Measurements from ENCODE around the gene NF1. TPM values are rescaled to one million over a fixed set of nuclear protein-coding genes. Genes with fewer than 3 reads are reported as not detected.

NF1 gene
- total RNA-seq, 4 donors from 2014 or later = 23.6 to 47.3 (median 32.0) TPM

DNA sequence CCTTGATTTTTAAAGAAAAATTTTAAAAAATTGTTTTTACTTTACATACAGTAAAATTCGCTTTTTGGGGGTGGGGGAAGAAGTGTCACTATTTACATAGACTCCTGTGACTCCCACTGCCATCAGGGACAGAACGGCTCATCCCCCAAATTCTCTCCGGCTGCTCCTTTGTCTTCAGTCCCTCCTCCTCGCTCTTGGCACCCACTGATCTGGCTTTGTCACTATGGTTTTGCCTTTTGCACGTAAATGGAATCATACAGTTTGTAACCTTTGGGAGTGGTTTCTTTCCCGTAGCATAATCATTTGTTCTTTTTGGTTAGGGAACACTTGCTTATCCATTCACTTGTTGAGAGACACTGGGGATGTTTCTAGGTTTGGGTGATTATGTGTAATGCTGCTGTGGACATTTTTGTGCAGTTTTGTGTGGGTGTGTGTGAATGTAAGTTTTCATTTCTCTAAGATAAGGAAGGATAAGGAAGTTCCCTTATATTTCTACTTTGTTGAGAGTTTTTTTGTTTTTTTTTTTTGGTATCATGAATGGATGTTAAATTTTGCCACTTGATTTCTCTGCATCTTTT is 324.1 kb downstream of the NF1 start:
- no peak for TF ChIP-seq POLR2A (IDR thresholded peaks at IDR 0.05)
- TF ChIP-seq, protein P1, sequence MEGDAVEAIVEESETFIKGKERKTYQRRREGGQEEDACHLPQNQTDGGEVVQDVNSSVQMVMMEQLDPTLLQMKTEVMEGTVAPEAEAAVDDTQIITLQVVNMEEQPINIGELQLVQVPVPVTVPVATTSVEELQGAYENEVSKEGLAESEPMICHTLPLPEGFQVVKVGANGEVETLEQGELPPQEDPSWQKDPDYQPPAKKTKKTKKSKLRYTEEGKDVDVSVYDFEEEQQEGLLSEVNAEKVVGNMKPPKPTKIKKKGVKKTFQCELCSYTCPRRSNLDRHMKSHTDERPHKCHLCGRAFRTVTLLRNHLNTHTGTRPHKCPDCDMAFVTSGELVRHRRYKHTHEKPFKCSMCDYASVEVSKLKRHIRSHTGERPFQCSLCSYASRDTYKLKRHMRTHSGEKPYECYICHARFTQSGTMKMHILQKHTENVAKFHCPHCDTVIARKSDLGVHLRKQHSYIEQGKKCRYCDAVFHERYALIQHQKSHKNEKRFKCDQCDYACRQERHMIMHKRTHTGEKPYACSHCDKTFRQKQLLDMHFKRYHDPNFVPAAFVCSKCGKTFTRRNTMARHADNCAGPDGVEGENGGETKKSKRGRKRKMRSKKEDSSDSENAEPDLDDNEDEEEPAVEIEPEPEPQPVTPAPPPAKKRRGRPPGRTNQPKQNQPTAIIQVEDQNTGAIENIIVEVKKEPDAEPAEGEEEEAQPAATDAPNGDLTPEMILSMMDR (IDR thresholded peaks at IDR 0.05 in 4 of 5, conservative IDR thresholded peaks at IDR 0.05 in 1 of 5) = no peak
- ATAC-seq (no peak), DNase-seq (no peak)
- intact Hi-C loops (cut with DNase I; ENCODE audit: low total_unique reads) = no loop called here
- H3K4me1 ChIP-seq = peaks cover 4 to 5% of the 10 kb centered on the region in 2 donors
- no peak overlapping the region for H3K4me3 ChIP-seq
- in situ Hi-C loops (cut with MboI; ENCODE audit: low sequenced_read_pairs in 4 of 4) = no loop called here
- H3K27me3 ChIP-seq = no peaks in the 10 kb centered on the region
- no peaks in the 10 kb centered on the region for H3K9me3 ChIP-seq
- no peak overlapping the region for H3K27ac ChIP-seq
- H3K36me3 ChIP-seq = no peaks in the 10 kb centered on the region

DNA sequence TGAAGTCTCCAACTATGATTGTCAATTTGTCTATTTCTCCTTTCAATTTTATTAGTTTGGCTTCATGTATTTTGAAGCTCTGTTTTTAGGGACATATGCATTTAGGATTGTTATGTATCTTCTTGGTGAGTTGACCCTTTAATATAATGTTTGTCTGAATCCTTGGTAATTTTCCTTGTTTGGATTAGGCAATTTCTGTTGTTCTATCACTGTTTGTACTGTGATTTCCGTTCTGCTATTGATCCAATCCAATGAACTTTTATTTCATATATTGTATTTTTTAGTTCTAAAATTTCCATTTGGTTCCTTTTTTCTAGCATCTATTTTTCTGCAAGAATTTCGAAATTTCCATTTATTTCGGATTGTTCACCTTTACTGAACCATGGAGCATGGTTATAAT is 327.7 kb downstream of the NF1 start:
- in situ Hi-C loops (cut with MboI; ENCODE audit: low sequenced_read_pairs in 4 of 4) (no loop called here), intact Hi-C loops (cut with DNase I; ENCODE audit: low total_unique reads) (no loop called here)

DNA sequence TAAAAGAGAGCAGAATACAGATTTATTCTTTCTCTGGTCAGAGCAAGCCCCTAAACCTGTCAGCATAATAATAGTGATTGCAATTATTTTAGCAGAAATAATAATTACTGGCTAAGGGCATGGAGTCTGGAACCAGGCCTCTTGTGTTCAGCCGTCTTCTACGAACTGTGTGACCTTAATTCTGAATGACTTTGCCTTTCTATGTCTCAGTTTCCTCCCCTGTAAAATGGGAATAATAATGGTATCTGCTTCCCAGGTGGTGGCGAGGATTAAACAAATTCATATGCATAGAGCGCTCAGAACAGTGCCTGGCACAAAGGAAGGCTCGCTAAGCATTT is 330.1 kb downstream of the NF1 start:
- ATAC-seq (no peak), DNase-seq (no peak)
- no peaks in the 10 kb centered on the region for H3K4me1 ChIP-seq
- in situ Hi-C loops (cut with MboI; ENCODE audit: low sequenced_read_pairs in 4 of 4) = loop anchor here (25.0 kb wide), 2 partner anchors 412 to 437 kb away; partner anchors contain the start of gene COPRS (in 1 of the 4)
- H3K4me3 ChIP-seq = no peak overlapping the region
- H3K36me3 ChIP-seq = no peaks in the 10 kb centered on the region
- H3K27me3 ChIP-seq = peaks cover 0 to 2% (median 0%) of the 10 kb centered on the region in 3 donors
- no peak overlapping the region for H3K27ac ChIP-seq
- no peaks in the 10 kb centered on the region for H3K9me3 ChIP-seq
- TF ChIP-seq, protein P1 (IDR thresholded peaks at IDR 0.05 in 4 of 5, conservative IDR thresholded peaks at IDR 0.05 in 1 of 5) = no peak
- TF ChIP-seq POLR2A (IDR thresholded peaks at IDR 0.05) = no peak
- intact Hi-C loops (cut with DNase I; ENCODE audit: low total_unique reads) = no loop called here

More for the DNA sequence above, 327.7 kb downstream of the NF1 start:
- Histone ChIP-seq H3K4me3 (no peak overlapping the region), H3K27ac (no peak overlapping the region), H3K4me1 (no peaks in the 10 kb centered on the region), H3K9me3 (no peaks in the 10 kb centered on the region), H3K27me3 (no peaks in the 10 kb centered on the region), H3K36me3 (no peaks in the 10 kb centered on the region)
- ATAC-seq (no peak), DNase-seq (no peak)
- TF ChIP-seq, protein P1 (IDR thresholded peaks at IDR 0.05 in 4 of 5, conservative IDR thresholded peaks at IDR 0.05 in 1 of 5) = no peak
- no peak for TF ChIP-seq POLR2A (IDR thresholded peaks at IDR 0.05)

- H3K36me3 ChIP-seq = no peaks in the 10 kb centered on the region
- no peak for DNase-seq
- intact Hi-C loops (cut with DNase I; ENCODE audit: low total_unique reads) = no loop called here
Measured at GRCh38 chr17:31425282-31426040, 330.7 kb downstream of the NF1 start.

More at GRCh38 chr17:31425282-31426040, 330.7 kb downstream of the NF1 start:
- no peaks in the 10 kb centered on the region for H3K9me3 ChIP-seq
- no peak overlapping the region for H3K4me3 ChIP-seq
- H3K27ac ChIP-seq = no peak overlapping the region
- TF ChIP-seq POLR2A (IDR thresholded peaks at IDR 0.05) = no peak
- TF ChIP-seq, protein P1 (IDR thresholded peaks at IDR 0.05 in 4 of 5, conservative IDR thresholded peaks at IDR 0.05 in 1 of 5) = no peak
- H3K27me3 ChIP-seq = peaks cover 0 to 4% (median 0%) of the 10 kb centered on the region in 3 donors
- no peaks in the 10 kb centered on the region for H3K4me1 ChIP-seq
- ATAC-seq = no peak
- in situ Hi-C loops (cut with MboI; ENCODE audit: low sequenced_read_pairs in 4 of 4) = loop anchor here (25.0 kb wide), 2 partner anchors 412 to 437 kb away; partner anchors contain the start of gene COPRS (in 1 of the 4)

Small RNA genes within 50 kb of the gene (microRNA-seq; reads per million reads assigned to microRNA genes)
- gene MIR4733 (ENCODE audit: borderline replicate concordance in 2 of 2) = 1.2 to 2.6 reads per million in 2 donors

Other genes starting within 250 kb of the NF1 start
- gene TEFM, start 188.7 kb upstream of the NF1 start, total RNA-seq = 10 to 100 TPM in 1 of 4 donors, 1 to 10 TPM in 3; 5.2 to 18.5 (median 8.3) TPM
- gene ADAP2, start 173.0 kb upstream of the NF1 start, total RNA-seq = 1 to 10 TPM; 1.2 to 4.7 (median 4.3) TPM
- gene RNF135, start 123.9 kb upstream of the NF1 start, total RNA-seq = 1 to 10 TPM; 4.4 to 9.3 (median 6.5) TPM
- gene OMG, start 202.3 kb downstream of the NF1 start, total RNA-seq = not detected
- gene EVI2B, start 219.1 kb downstream of the NF1 start, total RNA-seq = 1 to 10 TPM; 1.2 to 4.2 (median 2.5) TPM
- 1 to 10 TPM in 2 of 4 donors, under 1 TPM in 2; 0.49 to 2.2 (median 0.96) TPM for gene EVI2A, start 226.6 kb downstream of the NF1 start, total RNA-seq